H1 (cell line): ENCODE results near the gene PGBD5. TPM values are rescaled to one million over a fixed set of nuclear protein-coding genes. Genes with fewer than 3 reads are reported as not detected.
A peak's percentile ranks its signal among the peaks of the same experiment; 100 is the strongest.

ENCODE experiments used
- GTF2F1 ChIP-seq: IDR thresholded peaks from 2 replicates; pipeline ENCODE4 v1.6.1; 2012; ENCODE audit warnings: low read depth, low read length, improper control_type of control experiment, borderline replicate concordance
- RBBP5 ChIP-seq: IDR thresholded peaks from 2 replicates; pipeline ENCODE4 v1.7.1; 2012; ENCODE audit warnings: low read depth, mild to moderate bottlenecking, inconsistent platforms, low read length, moderate library complexity, borderline replicate concordance
- polyA plus RNA-seq, 7 experiments: library from polyadenylated mRNA; depleted of rRNA in 3 of 7; stranded (reverse) in 5 of 7; unstranded in 2 of 7; fragments of >200 nt in 5 of 7; fragments of 200-250 nt in 2 of 7; gene quantifications; 1 replicate in 5 of 7; 2 replicates in 1 of 7; 4 replicates in 1 of 7; pipeline versions ENCODE4 v1.2.1 to v1.2.3, GENCODE V29; 2011 to 2013; ENCODE audit warnings: missing spikeins in 2 of 7, mixed read lengths in 2 of 7
- total RNA-seq: library from RNA; stranded (reverse); fragmentation: NEBNext Ultra II Directional; extraction: Animal tissue kit (Norgen Biotek cat#: 25700); gene quantifications from 2 replicates; pipeline ENCODE4 v1.2.1, GENCODE V29; 2021

The PGBD5 gene
- total and polyA plus RNA-seq, 2 of the 8 experiments (the other 6 are each of a cell fraction or from before 2014, with no cell fraction given), result 16.3 to 18.4 TPM

GRCh38 chr1:230291731-230292620 is 134.2 kb downstream of the PGBD5 start (continued):
- peak; percentile 52; the same call in 1 of the 2 replicates for TF ChIP-seq RBBP5
- TF ChIP-seq GTF2F1, result no peak
- TF ChIP-seq, all 59 proteins: peak for 8
